RWPE1 (cell line): ENCODE results near the gene ULK4.
"Not testable (repeated sequence)": the region's sequence is repeated elsewhere in the genome, so short reads cannot be mapped to it uniquely, and the experiment has no call there.

Experiments used
- CTCF ChIA-PET: fragments of 350-600 bp; sonication (Branson Sonifier 250); formaldehyde crosslinking; extraction: SDS; loops from one replicate; lab custom pipeline; 2021; lab: Yijun Ruan, JAX
- POLR2A ChIA-PET: fragments of 400-600 bp; formaldehyde crosslinking; extraction: SDS; loops from one replicate; lab custom pipeline; 2020; ENCODE audit warnings: antibody characterized with exemption; ENCODE audit not compliant: low non-redundant PET; lab: Yijun Ruan, JAX
- DNase-seq: peaks from one replicate; pipeline ENCODE4 v3.0.0; 2012; ENCODE audit warnings: low spot score
- H3K27ac ChIP-seq: fragments of 450-650 bp; 2 replicates; pipeline ENCODE4 v1.5.1; 2017
- CTCF ChIP-seq: fragments of 450-650 bp; conservative IDR thresholded peaks from 2 replicates; pipeline ENCODE4 v1.5.1; 2017; ENCODE audit warnings: low read depth, mild to moderate bottlenecking

The ULK4 gene

GRCh38 chr3:41846850-41847249 is 115.1 kb downstream of the ULK4 start:
- no peak for TF ChIP-seq CTCF

GRCh38 chr3:41845826-41846225 is 116.1 kb downstream of the ULK4 start:
- H3K27ac ChIP-seq, result no peak overlapping the region
- ChIA-PET POLR2A (no interaction called here), CTCF (no interaction called here)
- no peak for TF ChIP-seq CTCF
- DNase-seq, result no peak

More at GRCh38 chr3:41846850-41847249, 115.1 kb downstream of the ULK4 start:
- ChIA-PET CTCF (no interaction called here), POLR2A (no interaction called here)
- DNase-seq, result no peak
- H3K27ac ChIP-seq, result no peak overlapping the region

GRCh38 chr3:41844256-41844655 is 117.6 kb downstream of the ULK4 start:
- DNase-seq, H3K27ac ChIP-seq, POLR2A ChIA-PET, CTCF ChIA-PET: not testable (repeated sequence)

GRCh38 chr3:41840936-41841668 is 120.8 kb downstream of the ULK4 start:
- CTCF ChIA-PET, H3K27ac ChIP-seq, DNase-seq, POLR2A ChIA-PET: not testable (repeated sequence)

GRCh38 chr3:41836360-41837134 is 125.4 kb downstream of the ULK4 start:
- no peak overlapping the region for H3K27ac ChIP-seq
- ChIA-PET CTCF (no interaction called here), POLR2A (no interaction called here)
- no peak for TF ChIP-seq CTCF
- DNase-seq, result no peak

- TF ChIP-seq CTCF, result no peak
These were observed 128.3 kb downstream of the ULK4 start for GRCh38 chr3:41833628-41834027.

GRCh38 chr3:41819236-41819635 is 142.7 kb downstream of the ULK4 start:
- no peak for DNase-seq
- POLR2A ChIA-PET, result no interaction called here
- CTCF ChIA-PET, result interaction anchor here (0.7 kb wide), 1 partner anchor 1241 kb away, joined by 3 read pairs; no protein-coding TSS in a partner anchor
- TF ChIP-seq CTCF, result no peak
- H3K27ac ChIP-seq, result no peak overlapping the region

More at GRCh38 chr3:41833628-41834027, 128.3 kb downstream of the ULK4 start:
- no peak overlapping the region for H3K27ac ChIP-seq
- DNase-seq, result no peak
- ChIA-PET POLR2A (no interaction called here), CTCF (no interaction called here)
